OCI-M2 (cell line): Measurements from ENCODE around the gene PREX1.

Source experiments
- DNase-seq: peaks from one replicate; lab custom pipeline; 2025; ENCODE audit not compliant: unreplicated experiment; lab: John Stamatoyannopoulos, UW

PREX1 gene

GRCh38 chr20:48626938-48627736 is 200.7 kb downstream of the PREX1 start:
- DNase-seq: no peak

- no peak for DNase-seq
These were observed 201.4 kb downstream of the PREX1 start for GRCh38 chr20:48626226-48626937.

GRCh38 chr20:48625136-48625900 is 202.5 kb downstream of the PREX1 start:
- no peak for DNase-seq

GRCh38 chr20:48624315-48625020 is 203.3 kb downstream of the PREX1 start:
- no peak for DNase-seq

GRCh38 chr20:48623906-48624265 is 203.9 kb downstream of the PREX1 start:
- no peak for DNase-seq

GRCh38 chr20:48623176-48623905 is 204.5 kb downstream of the PREX1 start:
- DNase-seq: no peak

- DNase-seq: no peak
These were observed 205.4 kb downstream of the PREX1 start for GRCh38 chr20:48622421-48622820.

- no peak for DNase-seq
These were observed 206.3 kb downstream of the PREX1 start for GRCh38 chr20:48621376-48622078.

- DNase-seq: no peak
These were observed 207.1 kb downstream of the PREX1 start for GRCh38 chr20:48620507-48621375.

- no peak for DNase-seq
These were observed 207.7 kb downstream of the PREX1 start for GRCh38 chr20:48620154-48620506.

GRCh38 chr20:48619126-48620101 is 208.4 kb downstream of the PREX1 start:
- DNase-seq: no peak

- no peak for DNase-seq
These were observed 209.2 kb downstream of the PREX1 start for GRCh38 chr20:48618631-48619030.

GRCh38 chr20:48618052-48618451 is 209.7 kb downstream of the PREX1 start:
- no peak for DNase-seq

- no peak for DNase-seq
These were observed 210.3 kb downstream of the PREX1 start for GRCh38 chr20:48617481-48617880.

GRCh38 chr20:48616481-48616880 is 211.3 kb downstream of the PREX1 start:
- DNase-seq: no peak

- DNase-seq: no peak
These were observed 211.9 kb downstream of the PREX1 start for GRCh38 chr20:48615871-48616270.

GRCh38 chr20:48614593-48615274 is 213.1 kb downstream of the PREX1 start:
- DNase-seq: no peak
